BE2C (cell line): Measurements from ENCODE around the gene LAMA2.

Source experiments
- DNase-seq: peaks from one replicate; pipeline ENCODE4 v3.0.0-alpha.2; 2020
- H3K27me3 ChIP-seq: fragments of 250-450 bp; sonication (Bioruptor Pico); 2 replicates; pipeline ENCODE4 v1.5.1; 2020; ENCODE audit warnings: mild to moderate bottlenecking
- H3K36me3 ChIP-seq: fragments of 250-450 bp; sonication (Bioruptor Pico); 2 replicates; pipeline ENCODE4 v1.5.1; 2020; ENCODE audit warnings: mild to moderate bottlenecking
- H3K4me1 ChIP-seq: fragments of 250-450 bp; sonication (Bioruptor Pico); 2 replicates; pipeline ENCODE4 v1.5.1; 2020
- H3K4me3 ChIP-seq: 2 replicates; pipeline ENCODE4 v1.5.1; 2011; ENCODE audit warnings: low read depth, low read length
- H3K9me3 ChIP-seq: fragments of 250-450 bp; sonication (Bioruptor Pico); 2 replicates; pipeline ENCODE4 v1.5.1; 2020
- CTCF ChIP-seq: IDR thresholded peaks from 2 replicates; pipeline ENCODE4 v1.5.1; 2012; ENCODE audit warnings: mild to moderate bottlenecking, low read depth, low read length

Gene LAMA2

GRCh38 chr6:129536271-129536670, 653.3 kb downstream of the LAMA2 start:
- no peak for DNase-seq
- H3K36me3 ChIP-seq = no peaks in the 10 kb centered on the region
- H3K9me3 ChIP-seq = no peaks in the 10 kb centered on the region
- H3K4me3 ChIP-seq = no peak overlapping the region
- H3K4me1 ChIP-seq = no peaks in the 10 kb centered on the region
- no peak for TF ChIP-seq CTCF
- 0 out of 2 replicates have a peak, but pooled peaks cover 4% of the 10 kb centered on the region for H3K27me3 ChIP-seq

GRCh38 chr6:129539032-129539431, 656.1 kb downstream of the LAMA2 start:
- no peaks in the 10 kb centered on the region for H3K4me1 ChIP-seq
- H3K4me3 ChIP-seq = no peak overlapping the region
- H3K27me3 ChIP-seq = 0 out of 2 replicates have a peak, but pooled peaks cover 4% of the 10 kb centered on the region
- no peak for TF ChIP-seq CTCF
- no peaks in the 10 kb centered on the region for H3K36me3 ChIP-seq
- no peak for DNase-seq
- no peaks in the 10 kb centered on the region for H3K9me3 ChIP-seq

GRCh38 chr6:129542705-129543104, 659.8 kb downstream of the LAMA2 start:
- Histone ChIP-seq H3K9me3 (no peaks in the 10 kb centered on the region), H3K36me3 (no peaks in the 10 kb centered on the region), H3K4me1 (no peaks in the 10 kb centered on the region), H3K4me3 (no peak overlapping the region), H3K27me3 (0 out of 2 replicates have a peak, but pooled peaks cover 4% of the 10 kb centered on the region)
- no peak for DNase-seq
- TF ChIP-seq CTCF = no peak

- Histone ChIP-seq H3K4me1 (no peaks in the 10 kb centered on the region), H3K36me3 (no peaks in the 10 kb centered on the region), H3K27me3 (0 out of 2 replicates have a peak, but pooled peaks cover 4% of the 10 kb centered on the region), H3K9me3 (no peaks in the 10 kb centered on the region), H3K4me3 (no peak overlapping the region)
- no peak for DNase-seq
- no peak for TF ChIP-seq CTCF
These were observed 661.0 kb downstream of the LAMA2 start for GRCh38 chr6:129543981-129544380.

- H3K4me1 ChIP-seq = no peaks in the 10 kb centered on the region
- H3K4me3 ChIP-seq = no peak overlapping the region
- TF ChIP-seq CTCF = no peak
- H3K9me3 ChIP-seq = no peaks in the 10 kb centered on the region
- DNase-seq = no peak
- H3K27me3 ChIP-seq = 0 out of 2 replicates have a peak, but pooled peaks cover 1% of the 10 kb centered on the region
- H3K36me3 ChIP-seq = no peaks in the 10 kb centered on the region
These were observed 662.1 kb downstream of the LAMA2 start for GRCh38 chr6:129544892-129545612.

GRCh38 chr6:129546702-129547101, 663.8 kb downstream of the LAMA2 start:
- no peak for DNase-seq
- no peaks in the 10 kb centered on the region for H3K27me3 ChIP-seq
- no peaks in the 10 kb centered on the region for H3K36me3 ChIP-seq
- H3K4me3 ChIP-seq = no peak overlapping the region
- TF ChIP-seq CTCF = no peak
- no peaks in the 10 kb centered on the region for H3K4me1 ChIP-seq
- H3K9me3 ChIP-seq = no peaks in the 10 kb centered on the region
